GM23248 (cell line): ENCODE results near the gene NBR1.

Experiments used
- EZH2 ChIP-seq: fragments of 200-600 bp; sonication (generic); IDR thresholded peaks from 2 replicates; pipeline ENCODE4 v1.6.1; 2018; ENCODE audit warnings: antibody characterized with exemption, mild to moderate bottlenecking; ENCODE audit not compliant: insufficient read depth, poor library complexity, severe bottlenecking
- EZH2phosphoT487 ChIP-seq: fragments of 200-600 bp; sonication (generic); IDR thresholded peaks from 2 replicates; pipeline ENCODE4 v1.6.1; 2018; ENCODE audit warnings: antibody characterized with exemption, moderate library complexity, mild to moderate bottlenecking, low read depth; ENCODE audit not compliant: insufficient read depth

DNA sequence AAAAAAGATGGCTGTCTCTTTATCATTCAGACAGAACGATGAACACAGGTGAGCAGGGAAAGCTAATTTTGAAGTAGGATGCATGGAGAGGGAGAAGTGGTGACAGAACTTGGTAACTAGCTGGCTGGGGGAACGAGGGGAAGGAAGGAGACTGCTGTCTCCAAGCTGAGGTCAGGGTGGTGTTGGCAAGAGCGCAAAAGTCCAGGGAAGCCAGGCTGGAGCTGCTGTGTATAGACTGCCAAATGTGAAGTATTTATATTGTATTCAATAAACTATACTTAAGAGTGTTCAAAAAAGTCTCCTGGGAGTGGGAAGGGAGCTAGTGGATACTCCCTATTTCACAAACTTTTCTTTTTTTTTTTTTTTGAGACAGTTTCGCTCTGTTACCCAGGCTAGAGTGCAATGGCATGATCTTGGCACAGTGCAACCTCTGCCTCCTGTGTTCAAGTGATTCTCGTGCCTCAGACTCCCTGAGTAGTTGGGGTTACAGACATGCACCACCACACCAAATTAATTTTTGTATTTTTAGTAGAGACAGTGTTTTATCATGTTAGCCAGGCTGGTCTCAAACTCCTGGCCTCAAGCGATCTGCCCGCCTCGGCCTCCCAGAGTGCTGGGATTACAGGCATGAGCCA, 48.8 kb downstream of the NBR1 start:
- no peak for TF ChIP-seq EZH2phosphoT487
- TF ChIP-seq EZH2: no peak
